Glutamatergic neuron (in vitro differentiated cells): ENCODE measurements around the gene NRG3. TPM values are rescaled to one million over a fixed set of nuclear protein-coding genes. Genes with fewer than 3 reads are reported as not detected.

Experiments
- DNase-seq: peaks from one replicate; pipeline ENCODE4 v3.0.0; 2022
- H3K27ac Mint-ChIP-seq: one replicate; pipeline ENCODE4 v1.8.0; 2020; ENCODE audit warnings: mild to moderate bottlenecking, mixed read lengths, inconsistent platforms; ENCODE audit not compliant: unreplicated experiment
- H3K27me3 Mint-ChIP-seq: one replicate; pipeline ENCODE4 v1.8.0; 2020; ENCODE audit warnings: mild to moderate bottlenecking, moderate library complexity, mixed read lengths, inconsistent platforms; ENCODE audit not compliant: unreplicated experiment
- H3K36me3 Mint-ChIP-seq: one replicate; pipeline ENCODE4 v1.8.0; 2020; ENCODE audit warnings: mild to moderate bottlenecking, mixed read lengths, inconsistent platforms; ENCODE audit not compliant: unreplicated experiment
- H3K4me1 Mint-ChIP-seq: one replicate; pipeline ENCODE4 v1.8.0; 2020; ENCODE audit warnings: mild to moderate bottlenecking, low read depth, mixed read lengths, inconsistent platforms; ENCODE audit not compliant: unreplicated experiment
- H3K4me3 Mint-ChIP-seq: one replicate; pipeline ENCODE4 v1.8.0; 2020; ENCODE audit warnings: mild to moderate bottlenecking, mixed read lengths, inconsistent platforms; ENCODE audit not compliant: unreplicated experiment
- H3K9me3 Mint-ChIP-seq: one replicate; pipeline ENCODE4 v1.8.0; 2020; ENCODE audit warnings: mild to moderate bottlenecking, moderate library complexity, mixed read lengths, inconsistent platforms; ENCODE audit not compliant: unreplicated experiment
- total RNA-seq: library from RNA; stranded (reverse); fragmentation: NEBNext Ultra II Directional; extraction: Animal tissue kit (Norgen Biotek cat#: 25700); gene quantifications from one replicate; pipeline ENCODE4 v1.2.1, GENCODE V29; 2021; ENCODE audit not compliant: unreplicated experiment
- TF ChIP-seq, protein P1 (sequence below): fragments of 200-600 bp; sonication (generic); IDR thresholded peaks from one replicate; pipeline ENCODE4 v1.5.0; 2021; ENCODE audit not compliant: partially characterized antibody, unreplicated experiment

The NRG3 gene
- total RNA-seq, 1 donor from 2014 or later: 3.2 TPM

DNA sequence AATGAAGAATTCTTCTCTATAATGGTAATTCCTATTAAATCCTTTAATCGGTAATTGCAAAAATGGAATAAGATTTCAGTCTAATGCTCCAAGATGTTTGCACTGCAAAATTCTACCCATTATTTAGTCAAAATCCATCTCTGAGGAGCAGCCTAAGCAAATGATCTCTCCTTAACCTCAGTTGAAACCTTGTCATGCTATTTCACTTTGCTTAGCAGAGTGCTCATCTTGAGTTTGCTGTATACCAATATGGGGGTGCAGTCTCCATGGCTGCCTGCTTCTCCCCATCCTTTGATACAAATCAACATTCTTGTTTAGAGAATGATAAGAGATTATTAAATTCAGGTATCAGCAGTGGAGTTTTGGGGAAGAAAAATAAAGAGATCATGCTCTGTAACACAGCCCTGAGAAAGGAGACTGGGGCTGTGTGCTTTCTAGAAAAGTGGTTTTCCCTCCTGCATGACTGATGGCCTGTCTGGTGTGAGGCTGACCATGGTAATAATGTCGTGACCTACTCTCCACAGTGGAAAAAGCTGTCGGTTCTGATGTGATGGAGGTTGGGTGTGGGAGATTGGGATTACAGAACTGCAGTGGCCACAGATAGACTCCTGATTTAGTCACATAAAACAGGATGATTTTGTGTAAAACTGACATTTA, 982.1 kb downstream of the NRG3 start:
- no peak overlapping the region for H3K27ac Mint-ChIP-seq
- no peaks in the 10 kb centered on the region for H3K36me3 Mint-ChIP-seq
- H3K4me3 Mint-ChIP-seq: no peak overlapping the region

DNA sequence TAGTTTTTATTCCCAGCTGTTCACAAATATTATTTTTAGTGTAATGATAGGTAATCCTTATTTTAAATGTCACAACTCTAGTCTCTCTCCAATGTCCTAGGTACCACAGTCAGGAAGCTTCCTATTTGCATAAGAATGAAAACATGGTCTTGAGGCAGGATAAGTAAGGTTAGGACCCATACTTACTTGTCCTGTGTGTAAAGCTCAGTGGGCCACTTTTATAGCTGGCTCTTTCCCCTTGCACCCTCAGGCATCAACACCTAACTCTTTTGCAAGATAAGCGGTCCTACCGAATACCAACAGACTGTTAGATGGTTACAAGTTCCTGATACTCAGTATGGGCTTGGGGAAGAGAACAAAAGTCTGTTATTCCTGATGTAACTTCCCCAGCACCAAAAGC, 986.9 kb downstream of the NRG3 start:
- Mint-ChIP-seq H3K4me1 (no peaks in the 10 kb centered on the region), H3K9me3 (peaks cover 2% of the 10 kb centered on the region), H3K36me3 (no peaks in the 10 kb centered on the region), H3K27me3 (no peaks in the 10 kb centered on the region), H3K4me3 (no peak overlapping the region), H3K27ac (no peak overlapping the region)
- DNase-seq: no peak
- TF ChIP-seq, protein P1, sequence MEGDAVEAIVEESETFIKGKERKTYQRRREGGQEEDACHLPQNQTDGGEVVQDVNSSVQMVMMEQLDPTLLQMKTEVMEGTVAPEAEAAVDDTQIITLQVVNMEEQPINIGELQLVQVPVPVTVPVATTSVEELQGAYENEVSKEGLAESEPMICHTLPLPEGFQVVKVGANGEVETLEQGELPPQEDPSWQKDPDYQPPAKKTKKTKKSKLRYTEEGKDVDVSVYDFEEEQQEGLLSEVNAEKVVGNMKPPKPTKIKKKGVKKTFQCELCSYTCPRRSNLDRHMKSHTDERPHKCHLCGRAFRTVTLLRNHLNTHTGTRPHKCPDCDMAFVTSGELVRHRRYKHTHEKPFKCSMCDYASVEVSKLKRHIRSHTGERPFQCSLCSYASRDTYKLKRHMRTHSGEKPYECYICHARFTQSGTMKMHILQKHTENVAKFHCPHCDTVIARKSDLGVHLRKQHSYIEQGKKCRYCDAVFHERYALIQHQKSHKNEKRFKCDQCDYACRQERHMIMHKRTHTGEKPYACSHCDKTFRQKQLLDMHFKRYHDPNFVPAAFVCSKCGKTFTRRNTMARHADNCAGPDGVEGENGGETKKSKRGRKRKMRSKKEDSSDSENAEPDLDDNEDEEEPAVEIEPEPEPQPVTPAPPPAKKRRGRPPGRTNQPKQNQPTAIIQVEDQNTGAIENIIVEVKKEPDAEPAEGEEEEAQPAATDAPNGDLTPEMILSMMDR: no peak

More for the DNA sequence above, 982.1 kb downstream of the NRG3 start:
- Mint-ChIP-seq H3K4me1 (no peaks in the 10 kb centered on the region), H3K9me3 (no peaks in the 10 kb centered on the region), H3K27me3 (no peaks in the 10 kb centered on the region)
- TF ChIP-seq, protein P1: no peak
- DNase-seq: no peak

DNA sequence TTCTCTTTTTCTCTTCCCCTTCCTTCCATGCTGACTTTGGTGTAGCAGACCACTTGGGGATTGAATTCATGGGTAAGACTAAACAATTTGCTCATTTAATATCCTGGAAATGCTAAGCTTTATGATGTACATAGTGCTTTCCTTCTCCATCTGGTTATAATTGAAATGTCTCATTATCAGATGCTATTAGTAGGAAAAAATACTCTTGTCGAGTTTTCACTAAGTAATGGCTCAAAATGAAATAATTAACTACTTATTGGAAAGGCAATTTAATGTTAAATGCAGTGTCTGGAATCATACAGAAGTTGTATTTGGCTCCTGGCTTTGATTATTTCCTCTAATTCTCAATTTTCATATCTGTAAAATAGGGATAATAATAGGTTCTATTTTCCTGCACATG, 990.4 kb downstream of the NRG3 start:
- Mint-ChIP-seq H3K36me3 (no peaks in the 10 kb centered on the region), H3K27ac (no peak overlapping the region), H3K4me3 (no peak overlapping the region), H3K9me3 (peaks cover 2% of the 10 kb centered on the region), H3K4me1 (no peaks in the 10 kb centered on the region), H3K27me3 (no peaks in the 10 kb centered on the region)
- TF ChIP-seq, protein P1: no peak
- no peak for DNase-seq

DNA sequence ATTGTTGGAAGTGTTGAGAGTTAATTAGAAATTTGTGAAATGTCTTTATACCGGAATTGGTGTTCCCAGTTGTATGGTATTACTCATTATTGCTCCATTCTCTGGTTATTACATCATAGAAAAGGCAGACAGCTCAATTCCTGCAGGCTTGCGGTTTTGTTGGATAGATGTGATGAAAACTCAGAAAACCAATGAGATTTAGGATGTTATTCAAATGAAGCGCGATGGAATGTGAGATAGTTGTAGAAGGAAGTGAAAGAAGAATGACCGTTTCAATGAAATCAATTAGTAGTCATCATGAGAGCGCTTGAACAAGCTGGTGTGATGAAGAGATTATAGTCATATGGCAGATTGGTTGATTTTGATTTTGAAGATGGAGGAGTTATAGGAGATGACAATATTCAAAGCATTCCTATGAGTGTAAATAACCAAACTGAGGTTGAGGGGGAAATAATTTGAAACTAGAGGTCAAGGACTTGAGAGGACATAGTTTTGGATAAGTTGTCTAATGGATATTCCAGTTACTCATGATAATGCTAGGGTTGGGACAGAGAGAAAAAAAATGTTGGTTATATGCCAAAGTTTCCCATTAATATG, 991.5 kb downstream of the NRG3 start:
- H3K27ac Mint-ChIP-seq: no peak overlapping the region
- TF ChIP-seq, protein P1: no peak
- no peaks in the 10 kb centered on the region for H3K27me3 Mint-ChIP-seq
- H3K9me3 Mint-ChIP-seq: peaks cover 2% of the 10 kb centered on the region
- H3K36me3 Mint-ChIP-seq: no peaks in the 10 kb centered on the region
- H3K4me3 Mint-ChIP-seq: no peak overlapping the region
- H3K4me1 Mint-ChIP-seq: no peaks in the 10 kb centered on the region
- DNase-seq: no peak

DNA sequence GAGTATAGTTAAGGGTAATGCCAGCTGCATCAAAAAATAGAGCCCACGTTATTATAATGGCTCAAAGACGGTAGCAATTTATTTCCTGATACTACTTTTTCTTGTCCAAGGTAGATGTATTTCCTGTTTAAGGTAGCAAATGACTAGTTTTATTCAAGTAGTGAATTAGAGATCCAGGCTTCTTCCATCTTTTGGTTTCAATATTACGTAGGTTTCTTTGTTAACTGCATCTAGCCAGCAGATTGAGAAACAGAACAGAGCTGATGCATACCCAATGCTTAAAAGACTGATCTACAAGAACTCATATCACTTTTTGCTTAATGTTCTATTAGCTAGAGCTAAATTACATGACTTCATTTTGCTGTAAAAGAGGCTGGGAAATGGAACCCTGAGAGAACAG, 992.1 kb downstream of the NRG3 start:
- Mint-ChIP-seq H3K36me3 (no peaks in the 10 kb centered on the region), H3K4me1 (no peaks in the 10 kb centered on the region), H3K4me3 (no peak overlapping the region), H3K27me3 (no peaks in the 10 kb centered on the region), H3K27ac (no peak overlapping the region), H3K9me3 (peaks cover 2% of the 10 kb centered on the region)
- no peak for DNase-seq
- TF ChIP-seq, protein P1: no peak
